HG02884 (cell line): ENCODE measurements around the gene PRPF19.

ENCODE experiments used
- ATAC-seq: cut with Tn5 transposase; IDR thresholded peaks from one replicate; pipeline ENCODE4 v1.9.1; 2021; ENCODE audit warnings: mild to moderate bottlenecking, moderate library complexity; ENCODE audit not compliant: unreplicated experiment

Gene PRPF19

DNA sequence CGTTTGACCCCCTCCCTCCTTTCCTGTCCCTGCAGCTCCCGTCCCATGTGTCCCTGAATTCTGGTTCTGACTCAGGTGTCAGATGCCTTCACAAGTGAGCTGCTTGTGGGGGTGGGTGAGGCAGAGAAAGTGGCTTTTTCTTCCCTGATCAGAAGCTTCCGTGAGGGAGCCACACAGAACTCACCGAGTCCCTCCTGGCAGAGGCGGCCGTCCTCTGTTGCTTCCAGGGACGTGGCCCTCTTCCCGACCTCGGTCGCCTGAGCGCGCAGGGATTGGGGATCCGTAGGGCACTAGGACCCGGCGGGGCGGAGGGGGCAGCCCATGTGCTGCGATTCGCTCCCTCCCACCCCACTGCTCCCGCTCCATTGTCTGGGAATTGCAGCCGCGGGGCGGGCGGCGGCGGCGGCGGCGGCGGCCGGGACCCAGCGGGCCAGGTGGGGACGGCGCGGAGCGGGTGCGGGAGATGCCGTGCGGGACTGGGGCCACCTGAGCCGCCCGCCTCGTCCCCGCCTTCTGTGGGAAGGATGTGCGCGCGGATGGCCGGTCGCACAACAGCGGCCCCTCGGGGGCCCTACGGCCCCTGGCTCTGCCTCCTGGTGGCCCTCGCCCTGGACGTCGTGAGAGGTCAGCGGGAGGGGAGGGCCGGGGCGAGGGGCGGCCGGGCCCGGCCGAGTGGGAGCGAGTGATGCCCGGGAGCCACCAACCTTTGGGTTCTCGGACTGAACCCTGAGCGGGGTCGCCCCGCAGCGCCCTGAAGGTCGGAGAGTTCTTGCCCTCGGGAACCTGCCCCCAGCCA lies 17.9 kb upstream of the PRPF19 start, which contains the start of gene TMEM132A:
Gene TMEM132A, plus strand, starts transcription at position 351 of the 796 bp plus-strand sequence. Its CDS starts 174 bp downstream, at position 525.
- no peak for ATAC-seq

DNA sequence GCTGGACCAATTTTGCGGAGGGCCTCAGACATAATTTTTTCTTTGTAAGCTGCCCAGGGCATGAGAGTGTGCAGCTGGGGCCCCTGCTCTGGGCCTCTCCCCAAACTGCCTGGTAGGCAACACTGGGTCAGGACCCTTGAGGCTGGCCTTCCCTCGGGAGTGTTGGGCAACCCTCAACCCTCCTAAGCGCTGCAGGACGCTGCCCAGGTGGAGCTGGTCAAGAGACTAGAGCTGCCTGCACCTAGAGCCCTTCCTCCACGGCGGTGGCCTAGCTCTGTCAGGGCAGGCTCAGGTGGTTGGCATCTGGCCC lies 17.4 kb upstream of the PRPF19 start:
- ATAC-seq = no peak

DNA sequence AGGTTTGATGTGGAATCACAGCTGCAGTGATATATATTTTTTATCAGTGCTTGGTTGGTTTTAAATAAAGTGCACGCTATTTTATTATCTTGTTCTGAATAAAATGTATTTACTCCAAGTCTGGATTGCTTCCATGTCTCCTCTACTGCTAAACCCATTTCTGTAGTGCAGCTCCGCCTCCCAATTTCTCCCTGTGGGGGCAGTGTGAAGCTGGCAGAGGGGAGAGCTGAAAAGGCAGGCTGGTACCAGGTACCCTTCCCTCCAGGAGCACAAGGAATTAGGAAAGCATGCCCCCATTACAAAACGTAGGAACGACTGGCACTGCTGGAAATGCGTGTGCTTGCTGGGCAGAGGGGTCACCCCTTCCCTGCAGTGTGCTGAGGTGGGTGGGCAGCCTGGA lies 16.9 kb upstream of the PRPF19 start:
- ATAC-seq = no peak

DNA sequence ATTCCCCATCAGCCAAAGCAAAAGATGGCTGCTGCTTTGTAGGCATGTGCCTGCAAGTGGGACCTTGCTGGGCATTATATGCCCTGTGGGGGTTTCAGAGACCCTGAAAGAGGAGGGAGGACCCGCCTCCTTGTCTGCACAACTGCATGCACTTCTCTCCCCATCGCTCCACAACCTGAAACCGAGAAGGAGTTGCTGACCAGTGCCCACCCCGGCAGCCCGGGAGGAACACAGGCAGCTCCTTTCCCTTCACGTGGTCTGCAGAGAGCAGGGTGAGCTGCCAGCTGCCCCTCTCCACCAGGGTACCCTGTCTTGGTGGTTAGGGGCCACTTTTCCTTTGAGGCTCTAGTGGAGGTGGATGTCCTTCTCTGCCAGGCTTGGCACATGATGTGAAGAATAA lies 16.5 kb upstream of the PRPF19 start:
- ATAC-seq = no peak

DNA sequence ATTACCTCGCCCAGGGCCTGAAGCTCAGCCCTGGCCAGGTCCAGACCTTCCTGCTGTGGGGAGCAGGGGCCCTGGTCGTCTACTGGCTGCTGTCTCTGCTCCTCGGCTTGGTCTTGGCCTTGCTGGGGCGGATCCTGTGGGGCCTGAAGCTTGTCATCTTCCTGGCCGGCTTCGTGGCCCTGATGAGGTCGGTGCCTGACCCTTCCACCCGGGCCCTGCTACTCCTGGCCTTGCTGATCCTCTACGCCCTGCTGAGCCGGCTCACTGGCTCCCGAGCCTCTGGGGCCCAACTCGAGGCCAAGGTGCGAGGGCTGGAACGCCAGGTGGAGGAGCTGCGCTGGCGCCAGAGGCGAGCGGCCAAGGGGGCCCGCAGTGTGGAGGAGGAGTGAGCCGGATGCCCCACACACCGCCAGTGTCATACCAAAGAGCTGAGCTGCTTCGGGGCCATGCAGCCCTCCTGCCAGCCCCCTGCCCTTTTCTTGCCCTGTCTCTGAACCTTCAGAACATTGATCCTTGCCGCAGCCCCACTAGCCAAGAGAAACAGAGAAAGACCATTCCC lies 15.5 kb upstream of the PRPF19 start:
- ATAC-seq = no peak

DNA sequence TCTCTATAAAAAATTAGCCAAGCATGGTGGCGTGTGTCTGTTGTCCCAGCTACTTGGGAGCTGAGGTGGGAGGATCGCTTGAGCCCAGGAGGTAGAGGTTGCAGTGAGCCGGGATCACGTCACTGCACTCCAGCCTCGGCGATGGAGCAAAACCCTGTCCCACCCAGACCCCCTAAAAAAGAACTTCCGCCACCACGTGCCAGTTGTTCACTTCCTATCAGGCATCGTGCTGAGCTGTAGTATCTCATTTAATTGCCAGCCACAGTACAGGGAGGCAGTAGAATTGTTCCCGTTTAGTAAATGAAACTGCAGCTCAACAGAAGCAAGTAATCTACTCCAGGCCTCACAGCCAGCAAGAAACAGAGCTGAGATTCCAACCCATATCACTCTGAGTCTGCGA lies 14.9 kb upstream of the PRPF19 start:
- ATAC-seq = no peak

DNA sequence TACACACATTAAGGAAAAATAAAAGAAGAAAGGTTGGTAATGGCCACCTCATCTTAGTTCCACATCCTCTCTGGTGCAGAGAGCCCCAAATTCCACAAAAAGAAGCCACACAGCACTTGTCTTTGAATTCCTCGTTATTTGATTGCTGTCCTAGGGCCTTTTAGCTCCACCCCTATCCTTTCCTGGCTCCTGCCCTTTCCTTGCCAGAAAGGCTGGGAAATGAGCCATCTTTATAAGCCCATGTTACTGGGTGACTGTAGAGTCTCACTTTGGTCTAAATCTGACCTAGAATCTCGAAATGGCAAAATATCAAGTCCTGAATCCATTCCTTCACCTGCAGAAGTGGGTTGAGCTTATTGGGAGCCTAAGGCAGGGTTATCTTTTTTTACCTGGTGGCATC lies 13.6 kb upstream of the PRPF19 start:
- no peak for ATAC-seq

DNA sequence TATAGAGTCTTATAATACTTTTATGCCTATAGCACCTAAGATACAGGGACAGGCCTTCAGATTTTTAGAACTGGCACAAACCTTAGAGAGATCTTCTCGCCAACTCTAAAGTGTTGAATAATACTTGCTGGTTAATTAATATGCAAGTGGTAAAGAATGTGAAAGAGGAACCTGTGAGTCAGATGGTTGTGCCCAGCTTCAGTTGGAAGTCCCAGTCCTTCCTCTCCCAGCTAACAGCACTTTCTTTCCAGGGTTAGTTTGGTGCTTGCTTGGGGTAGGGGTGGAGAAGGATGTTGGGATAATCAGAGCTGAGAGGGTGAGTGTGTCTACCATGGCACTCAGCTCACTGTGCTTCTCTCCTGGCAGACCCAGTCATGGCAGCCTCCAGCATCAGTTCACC lies 12.9 kb upstream of the PRPF19 start:
- ATAC-seq = no peak

DNA sequence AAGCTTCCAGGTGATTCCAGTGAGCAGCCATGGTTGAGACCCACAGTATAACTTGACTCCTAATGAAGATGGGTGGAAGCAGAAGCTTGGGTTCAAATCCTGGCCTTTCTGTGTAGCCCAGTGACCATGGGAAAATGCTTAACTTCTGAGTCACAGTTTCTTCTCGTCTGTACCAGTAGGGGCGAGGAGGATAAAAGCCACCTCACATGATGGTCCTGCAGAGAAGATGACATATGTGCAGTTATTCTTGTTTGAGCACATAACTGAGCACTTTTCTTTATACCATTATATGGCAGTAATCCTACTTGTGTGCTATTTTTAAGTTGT lies 12.5 kb upstream of the PRPF19 start:
- ATAC-seq = no peak

DNA sequence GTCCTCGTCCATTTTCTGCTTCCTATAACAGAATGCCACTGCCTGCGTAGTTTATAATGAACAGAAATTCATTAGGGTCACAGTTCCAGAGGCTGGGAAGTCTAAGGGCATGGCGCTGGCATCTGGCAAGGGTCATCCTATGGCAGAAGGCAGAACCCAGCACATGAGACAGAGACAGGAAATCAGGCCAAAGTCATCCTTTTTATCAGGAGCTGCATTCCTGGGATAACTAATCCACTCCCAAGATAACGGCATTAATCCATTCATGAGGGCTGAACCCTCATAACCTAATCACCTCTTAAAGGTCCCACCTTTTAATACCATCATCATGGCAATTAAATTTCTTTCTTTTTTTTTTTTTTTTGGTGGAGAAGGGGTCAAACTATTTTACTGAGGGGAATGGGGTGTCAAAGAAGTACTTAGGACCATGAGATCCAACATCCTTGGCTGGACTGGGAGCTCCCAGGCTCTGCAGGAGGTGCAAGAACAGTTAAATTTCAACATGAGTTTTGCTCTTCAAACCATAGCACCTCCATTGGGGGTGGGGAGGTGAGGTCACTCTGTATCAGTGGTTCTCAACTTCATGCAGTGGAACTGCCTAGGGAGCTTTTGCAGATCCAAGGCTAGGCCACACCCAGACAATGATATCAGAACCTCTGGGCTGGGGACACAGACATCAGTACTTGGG lies 12.0 kb upstream of the PRPF19 start:
- ATAC-seq = no peak

DNA sequence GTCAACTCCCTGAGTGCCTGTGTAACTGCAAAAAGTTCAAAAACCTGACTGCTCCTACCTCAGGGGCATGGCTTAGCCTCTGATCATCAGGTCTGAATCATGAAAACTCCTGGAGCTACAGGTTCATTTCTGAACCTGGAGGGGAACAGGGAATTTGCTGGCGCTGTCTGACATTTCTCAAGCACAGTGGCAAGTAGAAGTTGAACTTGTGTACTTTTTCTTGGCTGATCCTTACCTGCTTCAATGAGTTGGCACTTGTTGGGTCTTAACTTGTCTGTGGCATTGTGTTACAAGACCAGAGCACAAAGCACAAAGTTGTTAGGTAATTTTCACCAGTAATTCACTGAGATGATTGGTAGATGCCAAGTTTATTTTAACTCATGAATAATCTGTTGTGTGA lies 10.9 kb upstream of the PRPF19 start:
- no peak for ATAC-seq

DNA sequence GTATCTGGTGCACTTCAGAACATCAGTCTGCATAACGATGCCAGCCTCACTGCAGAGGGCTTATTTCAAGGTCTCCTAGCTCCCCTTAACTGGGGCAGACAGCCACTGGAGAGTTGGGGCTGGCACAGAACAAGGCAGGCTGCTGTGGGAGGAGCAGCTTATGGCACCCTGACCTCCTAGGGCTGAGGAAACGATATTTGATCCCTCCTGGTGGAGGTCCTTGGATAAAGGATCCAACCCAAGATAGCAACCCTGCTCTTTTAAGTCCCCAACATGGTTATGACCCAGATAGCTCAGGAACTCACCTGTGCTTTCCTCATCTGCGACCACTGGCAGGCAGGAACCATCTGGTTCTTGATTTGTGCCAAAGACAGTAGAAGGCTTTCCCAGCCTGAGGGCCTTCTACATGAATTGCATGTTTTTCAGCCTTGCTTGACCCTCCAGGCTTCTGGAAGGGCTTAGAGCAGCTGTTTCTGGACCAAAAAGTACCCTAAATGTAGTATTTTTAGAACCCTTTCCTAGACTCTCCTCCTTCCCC lies 10.4 kb upstream of the PRPF19 start:
- no peak for ATAC-seq

DNA sequence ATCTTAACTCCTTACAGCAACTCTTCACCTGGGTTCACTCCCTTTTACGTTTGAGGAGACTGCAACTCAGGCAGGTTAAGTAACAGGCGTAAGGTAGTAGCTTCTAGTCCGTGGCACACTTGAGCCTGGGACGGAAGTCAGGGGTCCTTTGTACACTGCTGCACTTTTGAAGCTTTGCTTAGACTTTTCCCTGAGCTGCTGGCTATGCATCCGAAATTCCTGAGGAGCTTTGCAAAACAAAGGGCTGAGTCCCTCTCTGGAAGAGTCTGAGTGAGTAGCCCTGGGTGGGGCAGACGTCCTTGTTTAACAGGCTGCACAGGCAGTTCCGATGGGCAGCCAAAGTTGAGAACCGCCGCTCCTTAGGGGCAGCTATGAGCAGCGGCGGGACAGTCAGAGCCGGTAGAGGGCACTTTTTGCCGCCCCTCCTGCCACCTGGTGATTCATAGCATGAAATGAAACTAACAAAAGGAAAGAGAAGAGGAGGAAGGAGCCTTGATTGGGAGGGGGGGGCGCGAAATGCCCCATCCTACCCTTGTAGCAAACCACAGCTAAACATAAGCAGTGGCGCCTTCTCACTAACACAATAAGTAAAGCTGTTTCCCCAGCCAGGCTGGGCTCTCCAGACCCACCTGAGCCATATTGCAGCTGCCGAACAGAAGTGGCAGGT lies 9.0 kb upstream of the PRPF19 start:
- peak; percentile 44 for ATAC-seq

DNA sequence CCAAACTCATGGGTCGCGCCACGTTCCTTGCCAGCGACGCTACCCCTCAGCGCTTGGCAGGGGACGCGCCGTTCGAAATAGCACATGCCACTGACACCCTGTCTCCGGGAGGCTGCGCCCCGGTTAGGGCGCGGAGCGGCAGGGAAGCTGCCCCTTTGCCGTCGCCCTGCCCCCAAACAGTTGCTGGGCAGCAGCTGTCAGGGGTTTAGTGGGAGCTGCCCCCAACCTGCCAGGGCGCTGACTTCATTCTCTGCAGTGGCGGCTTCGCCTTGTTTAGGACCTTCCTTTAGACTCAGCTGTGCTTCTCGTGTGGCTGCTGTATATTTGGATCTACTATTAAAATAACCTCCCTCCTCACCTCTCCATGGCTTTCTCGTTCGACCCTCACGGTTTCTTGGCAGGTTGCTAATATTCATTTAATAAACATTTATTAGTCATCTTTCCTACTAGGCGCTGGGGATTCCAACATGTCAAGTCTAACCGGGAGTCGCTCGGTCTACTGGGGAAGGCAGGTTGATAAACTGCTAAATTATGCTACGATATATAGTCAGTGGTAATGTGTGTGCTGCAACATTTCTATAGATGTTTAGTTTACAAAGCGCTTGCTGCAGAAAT lies 8.4 kb upstream of the PRPF19 start:
- peak; percentile 0 for ATAC-seq

DNA sequence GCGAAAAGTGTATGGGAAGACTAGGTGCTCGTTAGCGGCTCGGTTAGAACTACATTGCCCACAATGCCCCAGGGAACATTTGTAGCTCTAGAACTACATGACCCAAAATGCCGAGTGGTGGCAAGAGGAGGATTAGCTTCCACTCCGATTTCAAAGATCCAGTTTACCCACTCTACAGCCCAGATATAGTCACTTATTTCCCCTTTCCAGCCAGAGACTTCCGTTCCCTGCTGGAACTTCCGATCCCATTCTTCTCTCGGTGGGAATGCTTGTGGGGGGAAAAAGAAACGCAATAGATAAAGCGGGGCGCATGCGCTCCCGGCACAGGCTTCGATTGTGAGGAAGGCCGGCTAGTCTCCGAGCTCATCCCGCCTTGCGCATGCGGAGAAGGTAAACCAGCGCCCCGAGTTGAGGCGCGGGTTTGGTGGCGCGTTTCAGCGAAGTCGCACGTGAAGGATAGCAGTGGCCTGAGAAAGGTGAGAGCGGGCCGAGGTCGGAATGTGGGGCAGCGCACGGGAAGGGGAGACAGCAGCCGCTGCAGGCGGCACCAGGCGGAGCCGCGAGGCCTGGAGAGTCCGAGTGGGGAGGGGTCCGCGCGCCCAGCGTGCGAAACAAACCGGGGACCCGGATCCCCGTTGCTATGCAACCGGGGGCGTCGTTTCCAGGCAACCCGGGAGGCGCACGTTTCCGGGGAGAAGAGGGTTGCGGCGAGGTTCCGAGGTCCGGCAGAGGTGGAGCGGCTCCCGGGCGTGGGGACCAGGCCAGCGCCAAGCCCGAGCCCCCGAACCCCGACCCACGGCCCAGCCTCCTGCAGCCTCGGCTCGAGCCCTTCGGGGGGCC lies 7.6 kb upstream of the PRPF19 start, which contains the start of gene TMEM109:
Gene TMEM109, plus strand, starts transcription at position 366 of the 840 bp plus-strand sequence. CDS start 5,536 bp downstream, outside the sequence.
- ATAC-seq = peak; percentile 40

DNA sequence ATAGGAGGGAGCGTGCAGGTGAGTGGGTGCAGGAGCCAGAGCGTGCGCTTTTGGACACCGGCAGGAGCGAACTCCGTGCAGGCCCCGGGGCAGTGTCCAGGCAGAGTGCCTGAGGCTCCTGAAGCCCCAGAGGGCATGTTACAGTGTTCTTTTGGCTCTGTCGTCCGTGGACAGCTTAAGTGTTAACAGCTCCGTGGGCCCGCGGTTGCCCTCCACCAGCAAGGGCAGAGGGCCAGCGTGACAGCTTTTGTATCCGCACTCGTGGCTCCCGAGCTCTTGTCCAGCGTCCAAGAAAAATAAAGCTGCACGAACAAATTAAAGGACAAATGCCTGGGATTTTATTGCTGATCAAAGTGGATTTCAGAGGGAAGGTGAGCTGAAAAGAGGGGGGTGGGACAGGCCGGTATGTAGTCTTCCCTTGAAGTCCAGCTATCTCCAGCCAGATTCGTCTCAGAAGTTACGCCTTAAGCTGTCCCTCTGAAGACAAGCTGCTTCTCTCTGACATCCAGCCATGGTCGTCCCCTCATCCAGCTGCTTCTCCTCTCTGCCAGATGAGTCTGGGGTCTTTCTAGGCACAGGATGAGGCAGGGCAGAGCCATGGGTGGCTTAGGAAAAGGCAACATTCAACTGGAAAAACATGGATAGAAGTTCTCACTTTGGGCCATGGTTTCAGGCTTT lies 6.6 kb upstream of the PRPF19 start:
- ATAC-seq = no peak

DNA sequence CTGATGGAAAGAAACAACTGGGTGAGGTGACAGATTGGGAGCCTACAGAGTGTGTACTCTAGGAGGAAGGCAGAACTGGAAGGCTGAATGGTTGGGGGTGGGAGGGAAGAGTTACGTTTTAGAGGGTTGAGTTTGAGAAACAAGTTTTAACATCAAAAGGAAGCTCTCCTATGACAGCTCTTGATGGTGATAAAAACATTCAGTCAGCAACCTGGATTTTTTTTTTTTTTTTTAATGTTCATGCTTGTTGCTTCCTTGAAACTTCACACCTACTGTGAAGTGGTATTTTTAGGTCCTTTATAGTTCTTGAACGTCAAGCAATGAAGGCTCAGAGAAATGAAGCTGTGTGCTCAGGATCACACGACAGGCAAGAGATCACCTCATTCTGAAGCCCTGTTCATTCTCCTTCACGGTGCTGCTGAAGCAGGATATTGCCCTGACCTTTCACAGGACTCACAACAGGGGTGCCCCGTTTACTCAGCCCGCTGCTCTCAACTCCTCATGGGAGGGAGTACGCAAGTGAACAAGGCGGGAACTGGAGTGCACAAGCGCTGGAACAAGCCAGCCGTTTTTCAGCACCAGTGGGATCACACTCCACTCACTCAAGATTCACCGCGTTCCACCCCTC lies 6.0 kb upstream of the PRPF19 start:
- no peak for ATAC-seq

DNA sequence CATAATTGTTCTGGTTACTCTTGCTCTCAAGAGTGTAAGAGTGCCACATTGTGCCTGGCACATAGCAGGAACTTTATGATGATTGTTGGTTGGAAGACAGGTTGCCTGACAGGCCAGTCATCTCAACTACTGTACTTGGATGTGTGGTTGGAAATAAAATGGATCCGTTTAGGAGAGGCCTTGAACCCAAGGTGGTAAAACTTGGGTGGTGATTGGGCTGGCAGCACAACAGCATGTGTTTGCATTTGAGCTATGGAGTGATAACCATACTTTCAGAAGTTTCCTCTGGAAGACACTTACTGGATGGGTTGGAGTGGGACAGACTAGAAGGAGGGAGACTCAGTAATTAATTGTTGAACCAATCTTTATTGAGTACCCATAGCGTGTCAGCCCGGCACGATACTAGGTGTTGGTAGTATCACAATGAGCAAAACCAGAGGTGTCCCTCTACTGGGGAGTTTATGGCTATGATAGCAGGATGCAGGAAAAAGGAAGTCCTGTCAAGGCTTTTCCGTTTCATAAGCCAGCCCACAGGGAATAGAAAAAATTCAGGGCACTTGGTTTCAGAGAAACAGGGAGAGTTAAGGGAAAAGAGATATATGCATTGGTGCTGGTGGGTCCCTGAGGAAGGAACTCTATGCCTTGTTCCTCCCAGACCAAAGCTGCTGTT lies 4.5 kb upstream of the PRPF19 start:
- no peak for ATAC-seq

DNA sequence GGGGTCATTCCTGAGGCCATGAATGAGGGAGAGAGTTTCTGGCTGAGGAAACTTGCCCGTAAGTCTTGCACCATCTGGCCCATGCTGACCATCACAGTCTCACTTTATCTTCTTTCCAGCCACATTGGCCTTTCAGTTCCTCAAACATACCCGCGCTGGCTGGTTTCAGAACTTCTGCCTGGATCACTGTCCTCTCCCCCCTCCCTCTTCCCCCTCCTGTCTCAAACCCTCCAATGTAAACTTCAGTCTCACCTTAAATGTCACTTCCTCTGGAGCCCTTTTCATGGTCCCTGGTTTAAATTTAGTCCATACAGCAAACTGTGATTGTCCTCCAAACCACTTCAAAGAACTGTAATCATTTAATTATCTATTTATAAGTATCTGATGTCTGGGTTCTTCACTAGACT lies 3.9 kb upstream of the PRPF19 start:
- ATAC-seq = peak; percentile 35
